Neural cell (in vitro differentiated cells): Measurements from ENCODE around the gene PAQR9.

Experiments
- EP300 ChIP-seq: fragments of 450-650 bp; conservative IDR thresholded peaks from 2 replicates; pipeline ENCODE4 v1.6.1; 2014; ENCODE audit warnings: antibody characterized with exemption, mild to moderate bottlenecking, moderate library complexity; ENCODE audit not compliant: poor library complexity, severe bottlenecking
- EZH2 ChIP-seq: fragments of 200-600, 300-800 bp; shearing (Covaris generic), sonication (generic); IDR thresholded peaks from 2 replicates; pipeline ENCODE4 v1.6.1; 2014; ENCODE audit warnings: antibody characterized with exemption, low read length, borderline replicate concordance, mild to moderate bottlenecking; ENCODE audit not compliant: insufficient read depth, poor library complexity, severe bottlenecking
- MXI1 ChIP-seq: fragments of 450-650 bp; conservative IDR thresholded peaks from 2 replicates; pipeline ENCODE4 v1.6.1; 2014; ENCODE audit warnings: antibody characterized with exemption, mild to moderate bottlenecking; ENCODE audit not compliant: poor library complexity, severe bottlenecking
- POLR2AphosphoS5 ChIP-seq: IDR thresholded peaks from 2 replicates; pipeline ENCODE4 v1.6.1; 2012
- RAD21 ChIP-seq: fragments of 450-650 bp; conservative IDR thresholded peaks from 2 replicates; pipeline ENCODE4 v1.6.1; 2014; ENCODE audit warnings: antibody characterized with exemption, mild to moderate bottlenecking, moderate library complexity
- SMC3 ChIP-seq: fragments of 450-650 bp; conservative IDR thresholded peaks from 2 replicates; pipeline ENCODE4 v1.6.1; 2014; ENCODE audit warnings: antibody characterized with exemption, mild to moderate bottlenecking, moderate library complexity; ENCODE audit not compliant: poor library complexity
- TAF1 ChIP-seq: IDR thresholded peaks from 2 replicates; pipeline ENCODE4 v1.6.1; 2012; ENCODE audit warnings: low read depth
- TF ChIP-seq, protein P1 (sequence below): fragments of 450-650 bp; IDR thresholded peaks from 2 replicates; pipeline ENCODE4 v1.5.1; 2014; ENCODE audit warnings: antibody characterized with exemption, mild to moderate bottlenecking, moderate library complexity; ENCODE audit not compliant: poor library complexity, severe bottlenecking
- TF ChIP-seq, protein P2 (sequence below): IDR thresholded peaks from 2 replicates; pipeline ENCODE4 v1.6.1; 2012; ENCODE audit warnings: borderline replicate concordance

DNA sequence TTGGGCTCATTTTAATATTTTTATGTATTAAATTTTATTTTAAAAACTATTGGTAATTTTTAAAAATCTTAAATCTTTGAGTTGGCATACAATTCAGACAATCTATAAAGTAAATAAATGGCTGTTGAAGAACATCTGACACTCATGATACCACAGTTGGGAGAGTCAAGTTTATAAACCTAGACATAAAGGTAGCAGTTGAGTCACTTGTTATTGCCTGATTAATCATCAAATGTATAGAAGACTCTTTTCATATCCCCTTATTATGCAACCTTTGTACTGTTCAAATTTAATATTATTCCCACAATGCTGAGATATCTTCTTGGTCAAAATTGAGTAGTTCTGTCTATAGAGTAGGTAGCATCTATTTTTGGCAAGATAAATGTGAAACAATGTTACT is 19.6 kb downstream of the PAQR9 start:
- TF ChIP-seq EZH2 (no peak), POLR2AphosphoS5 (no peak), TAF1 (no peak), MXI1 (no peak), SMC3 (no peak), EP300 (no peak), RAD21 (no peak)
- TF ChIP-seq, protein P1, sequence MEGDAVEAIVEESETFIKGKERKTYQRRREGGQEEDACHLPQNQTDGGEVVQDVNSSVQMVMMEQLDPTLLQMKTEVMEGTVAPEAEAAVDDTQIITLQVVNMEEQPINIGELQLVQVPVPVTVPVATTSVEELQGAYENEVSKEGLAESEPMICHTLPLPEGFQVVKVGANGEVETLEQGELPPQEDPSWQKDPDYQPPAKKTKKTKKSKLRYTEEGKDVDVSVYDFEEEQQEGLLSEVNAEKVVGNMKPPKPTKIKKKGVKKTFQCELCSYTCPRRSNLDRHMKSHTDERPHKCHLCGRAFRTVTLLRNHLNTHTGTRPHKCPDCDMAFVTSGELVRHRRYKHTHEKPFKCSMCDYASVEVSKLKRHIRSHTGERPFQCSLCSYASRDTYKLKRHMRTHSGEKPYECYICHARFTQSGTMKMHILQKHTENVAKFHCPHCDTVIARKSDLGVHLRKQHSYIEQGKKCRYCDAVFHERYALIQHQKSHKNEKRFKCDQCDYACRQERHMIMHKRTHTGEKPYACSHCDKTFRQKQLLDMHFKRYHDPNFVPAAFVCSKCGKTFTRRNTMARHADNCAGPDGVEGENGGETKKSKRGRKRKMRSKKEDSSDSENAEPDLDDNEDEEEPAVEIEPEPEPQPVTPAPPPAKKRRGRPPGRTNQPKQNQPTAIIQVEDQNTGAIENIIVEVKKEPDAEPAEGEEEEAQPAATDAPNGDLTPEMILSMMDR = no peak
- TF ChIP-seq, protein P2, sequence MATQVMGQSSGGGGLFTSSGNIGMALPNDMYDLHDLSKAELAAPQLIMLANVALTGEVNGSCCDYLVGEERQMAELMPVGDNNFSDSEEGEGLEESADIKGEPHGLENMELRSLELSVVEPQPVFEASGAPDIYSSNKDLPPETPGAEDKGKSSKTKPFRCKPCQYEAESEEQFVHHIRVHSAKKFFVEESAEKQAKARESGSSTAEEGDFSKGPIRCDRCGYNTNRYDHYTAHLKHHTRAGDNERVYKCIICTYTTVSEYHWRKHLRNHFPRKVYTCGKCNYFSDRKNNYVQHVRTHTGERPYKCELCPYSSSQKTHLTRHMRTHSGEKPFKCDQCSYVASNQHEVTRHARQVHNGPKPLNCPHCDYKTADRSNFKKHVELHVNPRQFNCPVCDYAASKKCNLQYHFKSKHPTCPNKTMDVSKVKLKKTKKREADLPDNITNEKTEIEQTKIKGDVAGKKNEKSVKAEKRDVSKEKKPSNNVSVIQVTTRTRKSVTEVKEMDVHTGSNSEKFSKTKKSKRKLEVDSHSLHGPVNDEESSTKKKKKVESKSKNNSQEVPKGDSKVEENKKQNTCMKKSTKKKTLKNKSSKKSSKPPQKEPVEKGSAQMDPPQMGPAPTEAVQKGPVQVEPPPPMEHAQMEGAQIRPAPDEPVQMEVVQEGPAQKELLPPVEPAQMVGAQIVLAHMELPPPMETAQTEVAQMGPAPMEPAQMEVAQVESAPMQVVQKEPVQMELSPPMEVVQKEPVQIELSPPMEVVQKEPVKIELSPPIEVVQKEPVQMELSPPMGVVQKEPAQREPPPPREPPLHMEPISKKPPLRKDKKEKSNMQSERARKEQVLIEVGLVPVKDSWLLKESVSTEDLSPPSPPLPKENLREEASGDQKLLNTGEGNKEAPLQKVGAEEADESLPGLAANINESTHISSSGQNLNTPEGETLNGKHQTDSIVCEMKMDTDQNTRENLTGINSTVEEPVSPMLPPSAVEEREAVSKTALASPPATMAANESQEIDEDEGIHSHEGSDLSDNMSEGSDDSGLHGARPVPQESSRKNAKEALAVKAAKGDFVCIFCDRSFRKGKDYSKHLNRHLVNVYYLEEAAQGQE = no peak
